ENCODE data around the gene GTF3C6. TPM values are rescaled to one million over a fixed set of nuclear protein-coding genes. Genes with fewer than 3 reads are reported as not detected.
"Not testable (repeated sequence)": the region's sequence is repeated elsewhere in the genome, so short reads cannot be mapped to it uniquely, and the experiment has no call there.

Gene GTF3C6, protein sequence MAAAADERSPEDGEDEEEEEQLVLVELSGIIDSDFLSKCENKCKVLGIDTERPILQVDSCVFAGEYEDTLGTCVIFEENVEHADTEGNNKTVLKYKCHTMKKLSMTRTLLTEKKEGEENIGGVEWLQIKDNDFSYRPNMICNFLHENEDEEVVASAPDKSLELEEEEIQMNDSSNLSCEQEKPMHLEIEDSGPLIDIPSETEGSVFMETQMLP
- 100 to 1,000 TPM in 2 of 4 donors, 10 to 100 TPM in 2; 72.8 to 118 (median 94.2) TPM for polyA plus RNA-seq (ENCODE audit: insufficient read length in 4 of 4)

DNA sequence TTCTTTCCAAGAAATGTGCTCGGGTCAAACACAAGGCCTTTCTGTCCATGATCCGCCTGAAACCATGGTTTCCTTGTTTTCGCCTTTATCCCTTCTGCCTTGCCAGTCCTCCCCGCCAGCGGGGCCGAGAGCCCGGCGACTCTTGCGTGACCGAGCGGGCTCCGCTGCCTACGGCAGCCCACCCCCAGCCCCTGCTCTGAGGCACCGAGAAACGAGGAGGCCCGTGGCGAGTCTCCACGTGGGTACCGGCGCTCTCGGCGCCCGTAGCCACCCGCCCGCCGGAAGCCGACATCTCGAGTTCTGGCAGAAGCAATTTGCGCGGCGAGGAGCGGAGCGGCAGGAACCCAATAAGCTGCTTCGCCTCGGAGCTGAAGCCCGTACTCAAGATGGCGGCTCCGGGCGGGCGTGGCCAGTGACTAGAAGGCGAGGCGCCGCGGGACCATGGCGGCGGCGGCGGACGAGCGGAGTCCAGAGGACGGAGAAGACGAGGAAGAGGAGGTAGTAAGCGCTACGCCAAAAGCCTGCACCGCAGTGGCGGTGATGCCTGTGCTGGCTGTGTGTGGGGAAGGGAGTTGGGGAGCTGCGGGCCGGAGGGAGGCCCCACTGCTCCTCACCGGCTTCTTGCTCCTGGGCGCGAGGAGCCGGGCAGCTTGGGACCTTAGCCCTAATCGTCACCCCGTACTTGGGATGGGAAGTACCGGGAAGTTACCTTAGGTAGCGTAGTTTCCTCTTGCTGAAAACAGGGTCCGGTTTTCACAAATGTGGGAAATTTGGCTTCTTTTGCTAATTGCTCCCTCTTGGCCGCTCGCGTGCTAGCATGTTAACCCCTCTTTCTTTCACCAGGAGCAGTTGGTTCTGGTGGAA, at the start of gene GTF3C6:
Gene GTF3C6, plus strand, starts transcription at position 378 of the 864 bp plus-strand sequence. Its CDS starts 64 bp downstream, at position 442.
- DNase-seq (ENCODE audit: low read depth in 4 of 4, low spot score in 3 of 4), result peak; percentile 77 to 84 (median 82)

DNA sequence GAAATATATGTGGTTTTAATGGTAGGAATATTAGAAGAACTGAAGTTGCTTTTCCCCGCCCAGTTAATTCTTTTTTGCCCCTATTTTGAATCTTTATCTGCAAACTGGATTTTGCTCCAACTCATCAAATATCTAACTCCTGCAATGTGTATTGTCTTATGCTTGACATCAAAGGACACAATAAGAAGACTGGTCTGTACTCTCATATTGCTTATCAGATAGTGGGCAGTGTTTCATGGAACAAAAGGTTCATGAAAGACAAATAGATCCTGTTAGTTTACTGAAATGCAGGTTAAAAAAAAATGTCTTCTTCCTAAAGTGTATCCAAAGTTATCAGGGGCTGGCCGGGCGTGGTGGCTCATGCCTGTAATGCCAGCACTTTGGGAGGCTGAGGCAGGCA, 27.7 kb upstream of the GTF3C6 start:
- no peak for DNase-seq (ENCODE audit: low read depth in 4 of 4, low spot score in 3 of 4)

DNA sequence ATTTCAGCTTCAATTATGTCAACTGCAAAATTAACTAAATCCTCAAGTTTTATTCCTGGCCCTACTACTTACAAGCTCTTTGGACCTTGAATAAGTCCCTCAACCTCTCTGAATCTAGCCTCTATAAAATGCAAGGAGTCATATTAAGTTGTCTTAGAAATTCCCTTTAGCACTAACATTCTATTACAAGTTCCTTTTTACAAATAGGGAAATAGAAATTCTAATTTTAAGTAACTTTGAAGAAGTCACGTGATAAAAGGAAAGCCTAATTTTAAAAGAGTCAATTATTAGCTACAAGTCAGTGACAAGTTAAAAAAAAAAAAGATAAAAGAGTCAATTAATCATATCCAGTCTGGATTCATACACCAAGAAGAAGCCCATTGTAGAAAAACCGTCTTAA, 24.6 kb upstream of the GTF3C6 start:
- DNase-seq (ENCODE audit: low read depth in 4 of 4, low spot score in 3 of 4), result no peak

DNA sequence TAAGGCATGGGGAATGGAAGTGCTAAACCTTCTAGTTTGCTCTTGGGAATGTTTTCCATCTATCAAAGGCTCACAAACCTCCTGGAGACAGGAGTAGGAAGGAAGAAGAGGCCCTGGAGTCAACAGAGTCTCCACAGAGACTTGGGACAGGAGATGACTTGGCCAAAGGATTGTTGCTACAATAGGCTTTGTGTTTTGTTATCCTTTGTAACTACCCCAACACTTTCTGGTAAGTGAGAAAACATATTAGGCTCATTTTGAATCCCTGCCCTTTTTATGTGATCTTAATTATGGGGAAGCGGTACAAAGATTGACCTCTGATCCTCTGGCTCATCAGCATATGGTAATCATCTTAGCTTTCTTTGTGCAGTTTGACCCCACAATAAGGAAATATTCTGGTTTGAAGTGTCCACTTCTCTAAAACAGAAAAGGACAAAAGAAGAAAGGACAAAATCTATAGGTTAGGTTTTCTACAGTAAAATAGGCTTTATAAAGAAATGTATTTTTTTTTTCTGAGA, 24.1 kb upstream of the GTF3C6 start:
- DNase-seq (ENCODE audit: low read depth in 4 of 4, low spot score in 3 of 4), result no peak

DNA sequence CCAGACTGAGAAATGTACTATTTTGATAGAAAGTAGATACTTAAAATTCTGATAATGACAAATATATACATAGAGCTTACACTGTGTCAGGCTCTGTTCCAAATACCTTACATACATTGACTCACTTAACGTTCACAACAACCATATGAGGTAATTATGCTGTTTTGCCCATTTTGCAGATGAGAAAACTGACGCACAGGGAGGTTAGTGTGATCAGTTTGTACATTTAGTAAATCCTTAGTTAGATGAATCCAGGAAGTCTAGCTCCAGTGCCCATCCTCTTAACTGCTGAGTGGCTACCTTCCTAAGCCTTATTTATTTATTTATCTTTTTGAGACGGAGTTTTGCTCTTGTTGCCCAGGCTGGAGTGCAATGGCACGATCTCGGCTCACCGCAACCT, 23.3 kb upstream of the GTF3C6 start:
- DNase-seq (ENCODE audit: low read depth in 4 of 4, low spot score in 3 of 4), result no peak

DNA sequence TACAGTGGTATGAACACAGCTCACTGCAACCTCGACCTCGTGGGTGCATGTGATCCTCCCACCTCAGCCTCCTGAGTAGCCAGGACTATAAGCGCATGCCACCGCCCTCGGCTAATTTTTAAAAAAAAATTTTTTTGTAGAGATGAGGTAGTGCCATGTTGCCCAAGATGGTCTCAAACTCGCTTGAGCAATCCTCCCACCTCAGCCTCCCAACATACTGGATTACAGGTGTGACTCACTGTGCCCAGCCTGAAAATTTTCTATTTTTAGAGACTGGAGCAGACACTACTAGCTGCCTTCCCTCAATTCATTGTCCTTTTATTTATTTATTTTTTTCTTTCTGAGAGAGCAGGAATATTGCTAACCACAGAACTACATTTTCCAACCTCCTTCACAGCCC, 20.3 kb upstream of the GTF3C6 start:
- no peak for DNase-seq (ENCODE audit: low read depth in 4 of 4, low spot score in 3 of 4)

DNA sequence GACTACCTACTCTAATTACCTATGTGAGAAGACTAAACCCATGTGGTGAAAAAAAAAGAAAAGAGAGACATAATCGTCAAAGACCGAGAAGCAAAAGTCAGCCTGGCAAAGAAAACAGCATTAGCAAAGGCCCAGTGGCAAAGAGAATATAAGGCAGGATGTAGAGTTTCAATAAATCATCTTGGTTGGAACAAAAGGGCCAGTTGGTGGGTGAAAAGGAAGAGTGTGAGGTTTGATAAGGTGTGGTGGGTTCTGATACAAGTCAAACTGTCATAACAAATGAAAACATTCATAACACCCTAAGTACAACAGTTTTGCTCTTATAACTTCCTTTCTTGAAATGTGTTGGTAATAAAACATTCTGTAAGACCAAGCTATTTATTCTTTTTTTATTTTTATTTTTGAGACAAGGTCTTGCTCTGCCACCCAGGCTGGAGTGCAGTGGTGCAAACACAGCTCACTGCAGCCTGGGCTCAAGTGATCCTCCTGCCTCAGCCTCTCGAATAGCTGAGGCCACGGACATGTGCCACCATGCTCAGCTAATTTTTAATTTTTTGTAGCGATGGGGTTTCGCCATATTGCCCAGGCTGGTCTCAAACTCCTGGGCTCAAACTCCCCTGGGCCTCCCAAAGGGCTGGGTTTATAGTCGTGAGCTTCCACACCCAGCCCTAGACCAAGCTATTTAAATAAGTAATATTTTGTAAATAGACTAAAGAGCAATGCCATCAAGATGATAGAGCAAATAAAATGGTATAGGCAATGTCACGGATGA, 18.9 kb upstream of the GTF3C6 start:
- DNase-seq (ENCODE audit: low read depth in 4 of 4, low spot score in 3 of 4), result no peak

DNA sequence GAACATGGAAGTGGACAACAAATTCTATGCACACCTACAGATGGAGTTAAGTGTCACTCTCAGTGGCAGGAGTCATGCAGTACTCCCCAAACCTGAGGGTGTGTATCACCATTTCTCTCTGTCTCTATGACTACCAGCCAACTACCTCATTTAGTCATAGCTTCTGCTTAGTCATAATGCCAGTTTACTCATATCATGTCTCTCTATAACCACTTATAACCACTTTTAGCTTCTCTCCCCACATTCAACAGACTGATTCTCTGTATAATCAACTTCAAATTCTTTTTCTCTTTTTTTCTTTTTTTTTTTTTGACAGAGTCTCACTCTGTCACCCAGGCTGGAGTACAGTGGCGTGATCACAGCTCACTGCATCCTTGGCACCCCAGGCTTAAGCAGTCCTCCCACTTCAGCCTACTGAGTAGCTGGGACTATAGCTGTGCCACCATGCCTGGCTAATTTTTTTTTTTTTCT, 13.8 kb upstream of the GTF3C6 start:
- no peak for DNase-seq (ENCODE audit: low read depth in 4 of 4, low spot score in 3 of 4)

DNA sequence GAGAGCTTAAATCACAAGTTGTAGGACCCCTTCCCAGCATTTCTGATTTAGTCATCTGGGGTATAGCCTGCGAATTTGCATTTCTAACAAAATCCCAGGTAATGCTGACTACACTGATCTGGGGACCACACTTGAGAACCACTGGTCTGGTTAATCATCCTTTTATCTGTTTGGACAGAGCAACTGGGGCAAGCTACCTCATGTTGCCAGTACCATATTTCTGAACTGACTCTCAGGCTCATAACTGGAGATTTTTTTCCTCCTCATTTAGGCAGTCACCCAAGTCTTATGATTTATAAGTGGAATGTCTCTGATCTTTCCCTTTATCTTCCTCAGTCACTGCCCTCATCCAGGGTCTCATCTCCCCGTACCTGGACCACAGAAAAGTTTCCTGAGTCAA, 12.0 kb upstream of the GTF3C6 start:
- DNase-seq (ENCODE audit: low read depth in 4 of 4, low spot score in 3 of 4), result no peak

DNA sequence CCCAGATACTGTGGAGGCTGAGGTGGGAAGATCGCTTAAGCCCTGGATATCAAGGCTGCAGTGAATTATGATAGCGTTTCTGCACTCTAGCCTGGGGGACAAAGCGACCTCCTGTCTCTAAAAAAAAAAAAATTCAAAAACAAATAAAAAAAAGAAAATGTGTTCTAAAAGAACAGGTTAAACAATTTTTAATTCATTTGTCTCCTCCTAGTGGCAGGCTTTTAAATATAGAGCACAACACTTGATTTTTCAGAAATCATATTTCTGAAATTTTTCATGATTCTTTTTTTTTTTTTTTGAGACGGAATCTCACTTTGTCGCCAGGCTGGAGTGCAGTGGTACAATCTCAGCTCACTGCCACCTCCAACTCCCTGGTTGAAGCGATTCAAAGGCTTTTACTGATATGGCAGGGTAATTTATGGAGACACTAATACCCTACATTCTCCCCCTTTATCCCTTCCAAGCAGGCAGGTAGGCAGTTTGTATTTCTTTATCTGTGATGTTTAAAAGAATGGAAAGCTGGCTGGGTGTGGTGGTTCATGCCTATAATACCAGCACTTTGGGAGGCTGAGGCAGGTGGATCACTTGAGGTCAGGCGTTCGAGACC, 8.7 kb upstream of the GTF3C6 start:
- DNase-seq (ENCODE audit: low read depth in 4 of 4, low spot score in 3 of 4), result peak in 2 of 4 donors; percentile 7 to 16

DNA sequence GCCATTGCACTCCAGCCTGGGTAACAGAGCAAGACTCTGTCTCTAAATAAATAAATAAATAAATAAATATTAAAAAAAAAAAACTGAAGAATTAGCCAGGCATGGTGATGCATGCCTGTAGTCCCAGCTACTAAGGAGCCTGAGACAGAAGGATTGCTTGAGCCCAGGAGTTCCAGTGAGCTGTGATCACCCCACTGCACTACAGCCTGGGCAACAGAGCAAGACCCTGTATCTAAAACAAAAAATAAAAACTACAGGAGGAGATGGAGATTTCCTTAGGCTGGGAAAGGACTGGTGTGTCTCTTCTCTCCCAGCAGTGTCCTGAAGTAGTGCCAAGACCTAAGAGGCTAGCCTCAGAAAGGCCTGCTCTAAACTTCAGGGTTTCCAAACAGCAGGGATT, 8.1 kb upstream of the GTF3C6 start:
- no peak for DNase-seq (ENCODE audit: low read depth in 4 of 4, low spot score in 3 of 4)

DNA sequence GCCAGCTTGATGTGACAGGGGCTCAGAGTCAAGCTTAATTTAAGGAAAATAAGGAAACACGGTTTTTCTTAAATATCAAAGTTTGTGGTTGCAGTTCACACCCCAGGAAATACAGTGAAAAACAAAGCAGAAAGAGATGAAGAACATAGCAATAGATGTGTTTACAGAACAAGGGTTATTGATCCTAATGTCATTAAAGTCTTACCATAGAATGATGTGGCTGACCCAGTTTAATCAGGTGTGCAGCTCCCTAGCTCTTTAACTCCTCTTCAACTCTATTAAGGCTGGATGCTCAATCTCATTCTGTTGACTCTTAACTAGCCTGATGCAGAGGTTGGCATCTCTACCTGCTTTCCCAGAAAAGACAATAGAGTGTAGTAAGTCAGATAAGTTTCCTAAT, 7.5 kb upstream of the GTF3C6 start:
- DNase-seq (ENCODE audit: low read depth in 4 of 4, low spot score in 3 of 4), result no peak

DNA sequence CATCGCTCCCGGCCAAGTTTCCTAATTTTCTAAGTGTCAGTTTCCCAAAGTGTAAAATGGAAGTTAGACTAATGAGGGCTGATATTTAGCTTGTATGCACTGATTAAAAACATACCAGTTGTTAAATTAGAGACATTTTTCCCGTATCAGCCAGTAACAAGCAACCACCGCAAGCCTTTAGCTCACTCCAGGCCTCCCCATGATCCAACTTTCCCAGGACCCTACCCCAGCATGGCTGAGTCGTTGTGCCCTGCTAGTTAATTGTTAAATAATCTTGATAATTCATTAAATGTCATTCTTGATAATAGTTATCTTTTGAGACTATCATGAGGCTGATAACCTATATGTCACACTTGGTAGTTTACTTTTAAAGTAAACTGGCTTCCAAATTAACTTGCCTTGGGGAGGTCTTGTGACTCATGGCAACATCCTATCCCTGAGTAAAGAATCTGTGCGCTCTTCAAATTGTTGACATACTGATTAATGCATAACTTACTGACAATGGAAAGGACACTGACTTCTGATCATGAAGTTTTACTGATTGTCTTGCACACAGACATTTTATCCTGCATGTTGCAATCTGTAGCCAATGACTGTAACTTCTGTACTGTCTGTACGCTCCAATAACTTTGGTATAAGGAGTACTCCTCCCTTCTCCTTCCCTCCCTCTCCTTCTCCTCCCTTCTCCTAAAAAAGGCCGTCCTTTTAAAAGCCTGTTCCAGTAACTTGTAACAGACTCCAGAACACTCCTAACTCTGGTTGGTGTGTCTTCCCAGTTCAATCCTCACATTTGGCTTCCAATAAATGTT, 6.3 kb upstream of the GTF3C6 start:
- DNase-seq (ENCODE audit: low read depth in 4 of 4, low spot score in 3 of 4), result peak in 1 of 4 donors; percentile 11

DNA sequence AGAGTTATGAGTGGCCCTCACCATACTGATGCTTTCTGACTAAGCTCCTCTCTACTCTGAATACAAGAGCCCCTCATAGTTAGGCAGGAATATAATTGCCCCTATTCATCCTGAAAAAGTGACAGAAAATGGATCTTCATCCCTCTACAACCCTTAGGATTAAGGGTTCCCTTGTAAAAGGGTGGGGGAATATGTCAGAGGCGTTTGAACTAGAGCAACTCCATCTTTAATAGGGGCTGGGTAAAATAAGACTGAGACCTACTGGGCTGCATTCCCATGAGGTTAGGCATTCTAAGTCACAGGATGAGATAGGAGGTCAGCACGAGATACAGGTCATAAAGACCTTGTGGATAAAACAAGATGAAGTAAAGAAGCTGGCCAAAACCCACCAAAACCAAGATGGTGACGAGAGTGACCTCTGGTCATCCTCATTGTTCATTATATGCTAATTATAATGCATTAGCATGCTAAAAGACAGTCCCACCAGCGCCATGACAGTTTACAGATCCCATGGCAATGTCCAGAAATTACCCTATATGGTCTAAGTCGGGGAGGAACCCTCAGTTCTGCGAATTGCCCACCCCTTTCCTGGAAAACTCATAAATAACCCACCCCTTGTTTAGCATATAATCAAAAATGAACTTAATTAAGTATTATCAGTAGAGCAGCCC, 4.7 kb upstream of the GTF3C6 start:
- DNase-seq (ENCODE audit: low read depth in 4 of 4, low spot score in 3 of 4), result no peak

DNA sequence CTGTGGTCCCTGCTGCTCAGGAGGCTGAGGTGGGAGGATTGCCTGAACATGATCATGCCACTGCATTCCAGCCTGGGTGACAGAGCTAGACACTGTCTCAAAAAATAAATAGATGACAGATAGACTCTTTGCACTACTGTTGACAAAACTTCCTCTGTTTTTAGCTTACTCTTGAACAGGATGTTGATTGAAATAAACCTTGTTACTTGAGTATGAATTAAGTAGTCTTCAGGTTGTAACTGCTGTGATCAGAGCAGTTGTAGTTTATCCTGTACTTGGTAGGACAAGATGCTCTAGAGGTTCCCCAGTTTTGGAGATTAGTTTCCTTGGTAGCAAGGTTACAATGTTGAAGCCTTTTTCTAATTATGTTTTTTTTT, 1.5 kb downstream of the GTF3C6 start:
- DNase-seq (ENCODE audit: low read depth in 4 of 4, low spot score in 3 of 4), result no peak

DNA sequence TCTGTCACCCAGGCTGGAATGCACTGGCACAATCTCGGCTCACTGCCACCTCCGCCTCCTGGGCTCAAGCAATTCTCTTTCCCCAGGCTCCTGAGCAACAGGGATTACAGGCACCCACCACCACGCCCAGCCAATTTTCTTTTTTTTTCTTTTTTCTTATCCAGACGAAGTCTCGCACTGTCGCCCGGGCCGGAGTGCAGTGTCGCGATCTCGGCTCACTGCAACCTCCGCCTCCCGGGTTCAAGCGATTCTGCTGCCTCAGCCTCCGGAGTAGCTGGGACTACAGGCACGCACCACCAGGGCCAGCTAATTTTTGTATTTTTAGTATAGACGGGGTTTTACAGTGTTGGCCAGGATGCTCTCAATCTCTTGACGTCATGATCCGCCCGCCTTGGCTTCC, 4.1 kb downstream of the GTF3C6 start:
- not testable (repeated sequence) for DNase-seq (ENCODE audit: low read depth in 4 of 4, low spot score in 3 of 4)

DNA sequence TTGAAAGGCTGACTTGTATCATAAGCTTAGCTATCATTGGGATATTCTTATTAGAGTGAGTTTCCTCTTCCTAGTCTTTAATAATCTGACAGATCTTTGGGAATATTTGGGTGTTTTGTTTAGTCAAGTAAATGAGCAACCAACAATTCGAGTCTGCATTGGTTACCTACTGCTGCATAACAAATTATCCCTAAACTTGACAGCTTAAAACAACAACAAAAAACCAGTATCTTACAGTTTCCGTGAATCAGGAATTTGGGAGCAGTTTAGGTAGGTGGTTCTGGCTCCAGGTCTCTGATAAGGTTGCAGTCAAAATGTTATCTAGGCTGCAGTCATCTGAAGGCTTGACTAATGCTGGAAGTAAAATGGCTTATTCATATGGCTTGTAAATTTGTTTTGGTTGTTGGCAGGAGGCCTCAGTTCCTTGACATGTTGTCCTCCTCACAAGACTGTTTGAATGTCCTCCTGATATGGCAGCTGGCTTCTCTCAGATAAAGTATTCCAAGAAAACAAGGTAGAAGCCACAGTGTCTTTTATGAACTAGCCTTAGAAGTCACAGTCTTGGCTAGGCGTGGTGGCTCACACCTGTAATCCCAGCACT, 7.2 kb downstream of the GTF3C6 start:
- no peak for DNase-seq (ENCODE audit: low read depth in 4 of 4, low spot score in 3 of 4)

DNA sequence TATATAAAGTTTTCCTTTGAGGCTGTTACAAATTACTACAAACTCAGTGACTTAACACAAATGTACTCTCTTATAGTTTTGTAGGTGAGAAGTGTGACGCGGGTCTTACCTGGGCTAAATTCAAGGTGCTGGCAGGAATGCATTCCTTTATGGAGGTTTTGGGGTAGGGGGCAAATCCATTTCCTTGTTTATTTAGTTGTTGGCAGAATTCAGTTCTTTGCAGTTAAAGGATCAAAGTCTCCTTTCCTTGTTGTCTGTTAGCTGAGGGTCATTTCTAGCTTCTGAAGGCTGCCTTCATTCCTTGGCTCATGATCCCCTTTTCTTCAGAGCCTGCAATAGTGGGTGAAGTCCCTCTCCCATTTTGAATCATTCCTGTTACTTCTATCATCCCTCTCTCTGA, 10.2 kb downstream of the GTF3C6 start:
- not testable (repeated sequence) for DNase-seq (ENCODE audit: low read depth in 4 of 4, low spot score in 3 of 4)

DNA sequence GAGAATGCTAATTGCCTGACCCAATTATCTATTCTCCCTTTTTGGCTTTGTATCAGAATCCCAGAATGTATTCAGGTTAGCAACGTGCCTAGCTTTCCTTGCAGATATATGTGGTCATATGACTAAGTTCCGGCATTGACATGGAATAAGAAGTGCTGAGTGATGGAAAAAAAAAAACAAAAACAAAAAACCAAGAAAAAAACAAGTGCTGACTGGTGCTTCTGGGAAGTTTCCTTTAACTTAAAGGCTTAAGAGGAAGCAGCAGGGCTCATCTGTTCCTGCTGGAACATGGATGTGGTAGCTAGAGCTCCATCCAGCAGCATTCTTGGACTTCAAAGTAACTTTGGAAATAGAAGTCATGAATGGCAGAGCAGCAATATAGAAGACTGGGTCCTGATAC, 13.0 kb downstream of the GTF3C6 start:
- no peak for DNase-seq (ENCODE audit: low read depth in 4 of 4, low spot score in 3 of 4)

Data from left renal pelvis (tissue), 4 donors.